GM12865 (cell line): ENCODE results near the gene MAGI1.

Experiments used
- DNase-seq: peaks from one replicate; pipeline ENCODE4 v3.0.0; 2010; ENCODE audit warnings: low read depth
- H3K4me3 ChIP-seq: 2 replicates; pipeline ENCODE4 v1.5.1; 2011; ENCODE audit warnings: mild to moderate bottlenecking, low read depth, low read length, control low read depth
- CTCF ChIP-seq: IDR thresholded peaks from 2 replicates; pipeline ENCODE4 v1.5.1; 2011; ENCODE audit warnings: low read length, control low read depth, low read depth, inconsistent platforms; ENCODE audit not compliant: insufficient read depth; ENCODE audit errors: missing control alignments

MAGI1 gene

GRCh38 chr3:65748326-65748725, 290.4 kb downstream of the MAGI1 start:
- TF ChIP-seq CTCF = no peak
- no peak for DNase-seq
- H3K4me3 ChIP-seq = no peak overlapping the region

- H3K4me3 ChIP-seq = no peak overlapping the region
- TF ChIP-seq CTCF = no peak
- no peak for DNase-seq
Measured at GRCh38 chr3:65746848-65747247, 291.9 kb downstream of the MAGI1 start.

- no peak for DNase-seq
- H3K4me3 ChIP-seq = no peak overlapping the region
- no peak for TF ChIP-seq CTCF
Measured at GRCh38 chr3:65745306-65745705, 293.4 kb downstream of the MAGI1 start.

GRCh38 chr3:65742914-65743313, 295.8 kb downstream of the MAGI1 start:
- no peak for TF ChIP-seq CTCF
- H3K4me3 ChIP-seq = no peak overlapping the region
- no peak for DNase-seq

GRCh38 chr3:65741540-65741939, 297.2 kb downstream of the MAGI1 start:
- no peak for TF ChIP-seq CTCF
- no peak overlapping the region for H3K4me3 ChIP-seq
- DNase-seq = no peak

GRCh38 chr3:65739901-65740541, 298.7 kb downstream of the MAGI1 start:
- no peak for DNase-seq
- H3K4me3 ChIP-seq = no peak overlapping the region
- no peak for TF ChIP-seq CTCF

- TF ChIP-seq CTCF = no peak
- no peak for DNase-seq
Measured at GRCh38 chr3:65734792-65735191, 303.9 kb downstream of the MAGI1 start.

More at GRCh38 chr3:65734792-65735191, 303.9 kb downstream of the MAGI1 start:
- H3K4me3 ChIP-seq = no peak overlapping the region
